Keratinocyte (primary cell): Measurements from ENCODE around the gene CNN2. TPM values are rescaled to one million over a fixed set of nuclear protein-coding genes. Genes with fewer than 3 reads are reported as not detected.

ENCODE experiments used
- DNase-seq: peaks from one replicate; pipeline ENCODE4 v3.0.0-alpha.2; 2011; ENCODE audit warnings: low read depth, missing footprints, low spot score
- FAIRE-seq: peaks from 2 replicates; lab custom pipeline; 2011; peaks lifted over from hg19 to GRCh38; lab: Jason Lieb, UNC
- H2AFZ ChIP-seq: 2 replicates; pipeline ENCODE4 v1.6.0; 2012; ENCODE audit warnings: low read length, control low read depth, inconsistent platforms; ENCODE audit not compliant: control insufficient read depth
- H3K27ac ChIP-seq: 2 replicates; pipeline ENCODE4 v1.5.1; 2011; ENCODE audit warnings: low read length; ENCODE audit not compliant: control insufficient read depth, insufficient read depth
- H3K27me3 ChIP-seq: 3 replicates; pipeline ENCODE4 v1.6.0; 2011; ENCODE audit warnings: low read length; ENCODE audit not compliant: control insufficient read depth, insufficient read depth; ENCODE audit errors: extremely low read depth
- H3K36me3 ChIP-seq, 2 experiments: 2 replicates in 1 of 2; 3 replicates in 1 of 2; pipeline ENCODE4 v1.5.1; 2011; ENCODE audit warnings: low read length in 2 of 2, mild to moderate bottlenecking in 1 of 2; ENCODE audit not compliant: control insufficient read depth in 2 of 2, insufficient read depth in 2 of 2; ENCODE audit errors: extremely low read depth in 1 of 2
- H3K4me1 ChIP-seq: 3 replicates; pipeline ENCODE4 v1.5.1; 2011; ENCODE audit warnings: low read length; ENCODE audit not compliant: control insufficient read depth, insufficient read depth; ENCODE audit errors: extremely low read depth
- H3K4me2 ChIP-seq: 3 replicates; pipeline ENCODE4 v1.6.0; 2011; ENCODE audit warnings: low read depth, low read length; ENCODE audit not compliant: control insufficient read depth, insufficient read depth; ENCODE audit errors: extremely low read depth
- H3K4me3 ChIP-seq, 3 experiments: fragments of 200-600 bp in 1 of 3; sonication (generic) in 1 of 3; 2 replicates in 2 of 3; 3 replicates in 1 of 3; pipeline ENCODE4 v1.5.1; 2011 to 2016; ENCODE audit warnings: low read length in 3 of 3, mild to moderate bottlenecking in 3 of 3, control low read depth in 2 of 3, inconsistent platforms in 1 of 3, low read depth in 1 of 3, mixed read lengths in 1 of 3, mixed run types in 1 of 3, moderate library complexity in 1 of 3; ENCODE audit not compliant: control insufficient read depth in 2 of 3, insufficient read depth in 2 of 3; ENCODE audit errors: extremely low read depth in 1 of 3
- H3K79me2 ChIP-seq: 2 replicates; pipeline ENCODE4 v1.6.0; 2012; ENCODE audit warnings: low read length; ENCODE audit not compliant: control insufficient read depth, insufficient read depth
- H3K9ac ChIP-seq: 3 replicates; pipeline ENCODE4 v1.6.0; 2011; ENCODE audit warnings: low read length; ENCODE audit not compliant: control insufficient read depth, insufficient read depth; ENCODE audit errors: extremely low read depth
- H3K9me1 ChIP-seq: 3 replicates; pipeline ENCODE4 v1.6.0; 2011; ENCODE audit warnings: low read length; ENCODE audit not compliant: control insufficient read depth, insufficient read depth; ENCODE audit errors: extremely low read depth
- H3K9me3 ChIP-seq: 2 replicates; pipeline ENCODE4 v1.5.1; 2012; ENCODE audit warnings: low read depth, low read length; ENCODE audit not compliant: control insufficient read depth
- H4K20me1 ChIP-seq: 3 replicates; pipeline ENCODE4 v1.6.0; 2011; ENCODE audit warnings: low read length; ENCODE audit not compliant: control insufficient read depth, insufficient read depth; ENCODE audit errors: extremely low read depth
- CTCF ChIP-seq, 3 experiments: IDR thresholded peaks in 1 of 3; conservative IDR thresholded peaks in 1 of 3; optimal IDR thresholded peaks in 1 of 3; 2 replicates in 2 of 3; 3 replicates in 1 of 3; pipeline versions ENCODE3 to v1.5.1; 2011; ENCODE audit warnings: low read length in 3 of 3, mild to moderate bottlenecking in 3 of 3, moderate library complexity in 2 of 3, control low read depth in 1 of 3, inconsistent platforms in 1 of 3; ENCODE audit not compliant: insufficient read depth in 2 of 3; ENCODE audit errors: extremely low read depth in 1 of 3
- EZH2 ChIP-seq: IDR thresholded peaks from one replicate; pipeline ENCODE4 v1.6.1; 2012; ENCODE audit warnings: inconsistent platforms, mild to moderate bottlenecking, low read length, moderate library complexity
- dilution Hi-C: fragments of 300-500 bp; cut with MboI; formaldehyde crosslinking; loops from one replicate; pipeline ENCODE4 v1.7.0; 2020; ENCODE audit warnings: low sequenced_read_pairs; ENCODE audit not compliant: extremely low pct_ligation_motif_present
- polyA plus RNA-seq, 5 experiments: library from polyadenylated mRNA; depleted of rRNA in 3 of 5; stranded (reverse) in 3 of 5; stranded (forward) in 1 of 5; unstranded in 1 of 5; fragments of >200 nt; gene quantifications; 1 replicate in 1 of 5; 2 replicates in 3 of 5; 3 replicates in 1 of 5; pipeline versions ENCODE4 v1.2.1 to v1.2.3, GENCODE V29; 2011 to 2012; ENCODE audit warnings: missing spikeins in 2 of 5, low read depth in 1 of 5, low replicate concordance in 1 of 5

The CNN2 gene
- polyA plus RNA-seq, 1 donor (not counting 4 experiments of a cell fraction or from before 2014, with no cell fraction given): 136 TPM

GRCh38 chr19:1041835-1042685, 15.7 kb downstream of the CNN2 start:
- Histone ChIP-seq H3K9me3 (no peaks in the 10 kb centered on the region), H2AFZ (peak overlapping the region; percentile 77)

GRCh38 chr19:1042689-1043511, 16.5 kb downstream of the CNN2 start:
- Histone ChIP-seq H3K4me3 (peak overlapping the region; percentile 57 to 75 (median 74)), H3K27ac (peak overlapping the region; percentile 78), H3K4me2 (peak overlapping the region; percentile 96), H4K20me1 (peaks cover 2% of the 10 kb centered on the region), H3K36me3 (peaks cover 10 to 11% of the 10 kb centered on the region in 2 experiments), H3K9me3 (no peaks in the 10 kb centered on the region), H3K27me3 (no peaks in the 10 kb centered on the region), H3K79me2 (peaks cover 2% of the 10 kb centered on the region), H3K9ac (peak overlapping the region; percentile 74), H3K9me1 (no peaks in the 10 kb centered on the region), H3K4me1 (peaks cover 27% of the 10 kb centered on the region), H2AFZ (no peak overlapping the region)
- no peak for TF ChIP-seq EZH2
- no peak for TF ChIP-seq CTCF (optimal IDR thresholded peaks at IDR 0.05 in 1 of 3, IDR thresholded peaks at IDR 0.05 in 1 of 3, conservative IDR thresholded peaks at IDR 0.05 in 1 of 3; ENCODE audit: extremely low read depth in 1 of 3, insufficient read depth in 2 of 3, low read length in 3 of 3)
- dilution Hi-C loops: no loop called here
- FAIRE-seq (no peak), DNase-seq (no peak)

More at GRCh38 chr19:1041835-1042685, 15.7 kb downstream of the CNN2 start:
- H3K4me1 ChIP-seq: peaks cover 29% of the 10 kb centered on the region
- DNase-seq: no peak
- H3K27ac ChIP-seq: peak overlapping the region; percentile 78
- H3K9me1 ChIP-seq: no peaks in the 10 kb centered on the region
- TF ChIP-seq EZH2: no peak
- no peak for TF ChIP-seq CTCF (optimal IDR thresholded peaks at IDR 0.05 in 1 of 3, IDR thresholded peaks at IDR 0.05 in 1 of 3, conservative IDR thresholded peaks at IDR 0.05 in 1 of 3; ENCODE audit: extremely low read depth in 1 of 3, insufficient read depth in 2 of 3, low read length in 3 of 3)
- peaks cover 15 to 17% of the 10 kb centered on the region in 2 experiments for H3K36me3 ChIP-seq
- no peaks in the 10 kb centered on the region for H3K27me3 ChIP-seq
- dilution Hi-C loops: no loop called here
- H3K4me3 ChIP-seq: peak overlapping the region; percentile 57 to 75 (median 74)
- H3K79me2 ChIP-seq: peaks cover 2% of the 10 kb centered on the region
- FAIRE-seq: no peak
- peak overlapping the region; percentile 74 for H3K9ac ChIP-seq
- H3K4me2 ChIP-seq: peak overlapping the region; percentile 96
- peaks cover 3% of the 10 kb centered on the region for H4K20me1 ChIP-seq
